A204.1 (cell line): ENCODE results near the gene RABGAP1L.
"Not testable (repeated sequence)": the region's sequence is repeated elsewhere in the genome, so short reads cannot be mapped to it uniquely, and the experiment has no call there.

Experiments used
- FAIRE-seq: peaks from 2 replicates; lab custom pipeline; 2012; peaks lifted over from hg19 to GRCh38; lab: Jason Lieb, UNC

The RABGAP1L gene

DNA sequence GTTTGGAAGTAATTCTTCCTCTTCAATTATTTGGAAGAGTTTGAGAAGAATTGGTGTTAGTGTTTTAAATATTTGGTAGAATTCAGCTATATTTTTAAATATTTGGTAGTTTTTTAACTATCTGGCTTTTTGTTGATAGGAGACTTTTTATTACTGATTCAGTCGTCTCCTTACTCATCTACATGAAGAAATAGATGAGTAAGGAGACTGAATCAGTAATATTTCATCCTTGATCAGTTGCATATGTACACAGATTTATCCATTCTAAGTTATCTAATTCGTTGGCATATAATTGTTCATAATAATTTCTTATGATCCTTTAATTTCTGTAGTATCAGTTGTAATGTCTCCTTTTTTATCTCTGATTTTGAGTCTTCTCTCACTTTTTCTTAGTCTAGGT lies 512.5 kb downstream of the RABGAP1L start:
- FAIRE-seq: no peak

DNA sequence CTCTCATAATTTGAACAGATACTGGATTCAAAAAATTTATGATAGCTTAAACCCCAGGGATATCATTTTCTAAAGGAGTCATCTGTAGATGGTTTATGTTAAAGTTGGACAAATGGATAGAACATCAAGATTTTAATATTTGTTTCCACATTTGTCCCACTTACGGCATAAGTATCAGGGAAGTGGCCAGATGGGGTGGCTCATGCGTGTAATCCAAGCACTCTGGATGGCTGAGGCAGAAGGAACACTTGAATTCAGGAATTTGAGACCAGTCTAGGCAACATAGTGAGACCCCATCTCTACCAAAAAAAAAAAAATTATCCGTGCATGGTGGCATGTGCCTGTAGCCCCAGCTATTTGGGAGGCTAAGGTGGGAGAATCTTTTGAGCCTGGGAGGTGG lies 517.5 kb downstream of the RABGAP1L start:
- FAIRE-seq: no peak

DNA sequence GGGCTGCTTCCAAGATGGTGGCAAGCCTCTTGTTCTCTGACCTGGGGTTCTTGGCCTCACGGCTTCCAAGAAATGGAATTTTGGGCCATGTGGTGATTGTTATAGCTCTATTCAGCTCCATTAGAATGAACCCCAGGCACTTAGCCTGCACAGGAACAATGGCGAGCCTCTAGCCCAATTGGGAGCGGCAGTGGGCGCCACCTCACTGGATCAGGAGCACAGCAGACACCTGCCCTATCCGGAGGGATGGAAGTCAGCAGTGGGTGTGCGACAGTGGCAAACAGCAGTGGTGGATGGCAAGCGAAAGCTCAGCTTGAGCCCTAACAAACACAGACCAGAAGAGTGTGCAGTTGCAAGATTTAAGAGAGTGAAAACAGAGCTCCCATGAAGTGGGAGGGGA lies 519.3 kb downstream of the RABGAP1L start:
- FAIRE-seq: no peak

DNA sequence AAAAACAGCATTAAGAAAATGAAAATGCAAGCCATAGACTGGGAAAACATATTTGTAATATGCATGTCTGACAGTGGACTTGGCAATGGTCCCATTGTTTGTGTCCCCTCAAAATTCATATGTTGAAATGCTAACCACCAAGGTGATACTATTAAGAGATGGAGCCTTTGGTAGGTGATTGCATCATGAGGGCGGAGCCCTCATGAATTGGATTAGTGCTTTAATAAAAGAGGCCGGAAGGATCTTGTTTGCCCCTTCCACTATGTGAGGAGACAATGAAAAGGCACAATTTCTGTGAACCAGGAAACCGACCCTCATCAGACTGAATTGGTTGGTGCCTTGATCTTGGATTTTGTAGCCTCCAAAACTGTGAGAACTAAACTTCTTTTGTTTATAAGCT lies 520.8 kb downstream of the RABGAP1L start:
- FAIRE-seq: no peak

DNA sequence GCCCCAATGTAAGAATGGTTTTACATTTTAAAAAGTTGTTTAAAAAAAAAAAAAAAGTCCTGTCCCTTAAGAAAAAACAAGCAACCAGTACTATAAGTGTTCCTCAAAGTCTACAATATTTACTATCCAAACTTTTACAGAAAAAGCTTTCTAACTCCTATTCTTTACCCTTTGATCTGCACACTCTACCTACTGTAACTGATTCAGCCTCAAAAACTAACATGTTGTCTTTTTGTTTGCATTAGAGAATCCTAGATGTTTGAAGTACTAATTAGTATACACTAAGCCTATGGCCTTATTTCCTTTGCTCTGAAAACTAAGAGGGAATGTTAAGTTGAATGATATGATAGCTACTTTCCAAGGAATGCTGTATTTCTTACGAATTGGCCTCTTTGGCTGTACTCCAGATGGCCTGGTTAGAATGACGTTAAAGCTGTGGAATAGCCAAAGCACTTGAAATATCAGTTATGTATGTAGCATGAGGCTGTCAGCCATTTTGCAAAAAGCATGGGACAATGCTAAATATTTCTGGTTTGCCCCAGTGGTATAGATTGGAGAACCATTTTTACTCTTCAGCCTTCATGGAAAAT lies 523.2 kb downstream of the RABGAP1L start:
- FAIRE-seq: no peak

DNA sequence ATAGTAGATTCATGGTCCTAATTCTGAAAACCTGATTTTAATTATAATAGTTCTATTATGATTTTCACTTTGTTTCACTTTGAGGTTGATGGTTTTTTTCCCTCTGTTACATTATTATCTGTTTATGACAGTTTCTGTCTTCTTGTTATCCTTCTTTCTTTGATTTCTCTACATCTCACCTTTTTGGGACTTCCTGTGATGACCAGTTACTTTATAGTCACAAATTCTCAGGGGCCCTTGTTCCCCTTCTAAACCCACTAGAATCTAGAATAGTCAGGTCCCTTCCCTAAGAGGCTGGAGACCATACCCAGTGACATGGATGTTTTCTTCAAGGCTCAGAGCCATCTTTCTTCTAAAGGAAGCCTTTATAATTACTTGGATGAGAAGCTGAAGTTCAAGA lies 526.9 kb downstream of the RABGAP1L start:
- no peak for FAIRE-seq

DNA sequence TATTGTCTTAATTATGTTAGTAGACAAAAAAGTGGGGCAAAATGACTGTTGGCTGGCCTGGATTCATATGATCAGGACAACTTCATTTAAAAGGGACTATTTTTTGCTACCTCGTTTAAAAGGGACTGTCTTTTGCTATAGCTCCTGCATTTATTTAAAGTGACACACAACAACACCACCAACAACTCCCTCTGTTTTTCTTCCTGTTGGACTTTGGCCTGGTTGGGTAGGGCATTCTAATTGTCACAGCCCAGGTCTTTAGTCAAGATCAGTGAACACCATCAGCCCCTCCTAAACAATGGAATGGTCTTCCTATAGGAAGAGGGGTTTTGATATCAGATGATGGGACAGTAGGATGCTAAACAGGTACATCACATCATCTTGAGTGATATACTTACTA lies 530.2 kb downstream of the RABGAP1L start:
- FAIRE-seq: no peak

DNA sequence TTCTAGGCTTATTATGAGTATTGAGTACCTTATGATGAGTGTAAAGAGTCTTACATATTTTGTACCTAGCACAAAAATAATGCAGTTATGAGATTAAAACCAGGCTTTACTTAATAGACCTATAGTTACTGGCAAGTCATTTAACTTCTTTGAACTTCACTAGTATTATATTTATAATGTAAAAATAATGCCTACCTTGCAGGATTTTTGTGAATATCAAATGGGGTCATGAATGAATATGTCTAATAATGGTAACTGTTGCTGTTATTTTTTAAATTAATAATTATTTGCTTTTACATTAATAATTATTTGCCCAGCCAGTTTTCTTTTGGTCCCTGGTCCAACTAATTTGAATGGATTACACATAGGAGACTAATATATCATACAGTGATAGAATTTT lies 530.9 kb downstream of the RABGAP1L start:
- FAIRE-seq: no peak

DNA sequence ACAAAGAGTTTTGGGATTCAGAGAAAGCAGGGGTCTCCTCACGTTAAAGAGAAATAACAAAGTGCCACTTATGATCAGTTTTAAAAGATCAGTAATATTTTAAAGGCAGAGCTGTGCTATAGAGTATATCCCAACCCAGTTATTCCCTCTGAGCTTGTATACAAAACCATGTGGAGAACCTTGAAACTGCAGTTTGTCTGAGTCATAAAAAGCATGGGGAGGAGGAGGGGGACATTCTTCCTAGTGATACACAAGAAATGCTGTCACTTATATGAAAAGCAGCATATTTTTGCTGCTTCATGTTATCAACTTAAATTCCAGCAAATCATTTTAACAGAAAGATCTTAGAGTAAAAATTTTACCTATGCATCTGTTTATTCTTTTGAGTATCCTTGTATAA lies 533.0 kb downstream of the RABGAP1L start:
- no peak for FAIRE-seq

DNA sequence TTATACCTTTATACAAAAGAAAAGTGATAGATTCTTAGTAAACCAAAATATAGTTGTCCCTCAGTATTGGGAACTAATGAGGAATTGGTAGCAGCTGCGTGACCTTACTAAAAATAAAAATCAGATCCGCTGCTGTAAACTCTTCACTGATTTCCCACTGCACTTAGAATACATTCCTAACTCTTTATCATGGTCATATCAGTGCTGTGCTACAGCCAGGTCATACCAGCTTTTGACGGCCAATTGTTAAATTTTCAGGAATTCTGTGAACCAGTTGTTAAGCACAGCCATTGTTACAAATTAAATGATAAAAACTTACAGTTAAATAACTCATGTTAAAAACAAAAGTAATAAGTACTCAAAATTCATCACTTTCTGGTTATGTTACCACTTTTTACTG lies 533.8 kb downstream of the RABGAP1L start:
- FAIRE-seq: no peak

DNA sequence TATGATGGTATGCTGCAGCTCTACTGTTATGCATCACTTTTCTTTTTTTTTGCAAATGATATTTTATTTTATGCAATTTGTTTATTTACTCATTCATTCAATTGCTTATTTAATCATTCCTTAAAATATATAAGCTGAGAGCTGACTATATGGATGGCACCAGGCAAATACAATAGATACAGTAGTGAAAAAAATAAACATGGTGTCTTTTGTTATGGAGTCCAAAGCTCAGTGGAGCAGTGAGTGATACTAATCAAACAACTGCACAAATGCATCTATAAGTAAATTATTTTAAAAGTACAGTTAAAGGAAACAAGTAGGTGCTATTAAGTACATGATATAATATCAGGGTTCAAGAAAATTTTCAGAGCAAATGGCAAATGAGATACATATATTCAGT lies 534.2 kb downstream of the RABGAP1L start:
- FAIRE-seq: not testable (repeated sequence)

DNA sequence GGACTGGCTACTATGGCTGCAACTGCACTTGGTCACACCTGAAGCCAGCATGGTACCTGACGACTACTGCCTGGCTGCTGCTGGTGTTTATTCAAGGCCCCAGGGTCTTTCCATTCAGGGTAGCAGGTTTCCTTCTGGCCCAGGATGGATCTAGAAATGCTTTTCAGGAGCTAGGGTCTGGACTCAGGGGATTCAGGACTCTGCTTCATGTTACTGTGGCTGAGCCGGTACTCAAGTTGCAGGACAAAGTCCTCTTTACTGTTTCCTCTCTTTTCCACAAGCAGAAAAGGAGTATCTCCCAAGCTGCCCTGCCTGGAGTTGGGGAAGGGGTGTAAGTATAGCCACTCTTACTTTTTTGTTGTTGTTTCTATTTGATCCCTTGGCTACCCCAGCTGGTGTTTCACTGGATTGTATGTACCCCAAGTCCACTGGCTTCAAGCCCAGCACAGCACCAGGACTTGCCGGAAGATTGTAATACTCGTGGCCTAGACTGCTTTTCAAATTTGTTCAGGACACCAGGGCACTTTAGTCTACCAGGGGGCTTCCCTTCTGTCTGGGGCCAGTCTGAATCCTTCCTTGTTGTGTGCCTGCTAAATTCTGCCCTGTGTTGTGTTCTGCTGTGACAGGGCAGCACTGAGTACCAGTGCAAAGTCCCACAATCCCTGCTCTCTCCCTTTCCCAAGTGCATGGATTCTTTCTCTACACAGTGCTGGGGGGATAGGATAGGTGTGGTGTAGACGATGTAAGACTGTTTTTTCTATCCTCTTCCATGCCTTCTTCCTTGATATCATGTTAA lies 536.9 kb downstream of the RABGAP1L start:
- FAIRE-seq: no peak

DNA sequence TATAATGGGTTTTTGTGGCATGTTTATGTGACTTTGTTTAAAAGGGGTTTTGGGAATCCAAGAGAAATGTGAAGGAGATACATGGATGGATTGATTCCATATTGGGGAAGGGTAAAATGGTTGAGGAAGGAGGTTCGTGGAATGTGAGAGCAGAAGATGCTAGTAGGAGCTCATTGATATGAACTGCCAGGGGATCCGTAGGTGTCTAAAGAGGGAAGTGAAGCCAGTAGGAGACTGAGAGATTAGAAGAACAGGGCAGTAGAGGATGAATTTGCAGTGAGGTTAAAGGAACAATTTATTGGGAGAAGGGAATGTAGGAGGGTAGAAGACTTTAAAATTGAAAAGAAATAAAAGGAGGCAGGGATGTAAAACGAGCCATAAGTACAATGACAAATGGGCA lies 541.0 kb downstream of the RABGAP1L start:
- FAIRE-seq: no peak

DNA sequence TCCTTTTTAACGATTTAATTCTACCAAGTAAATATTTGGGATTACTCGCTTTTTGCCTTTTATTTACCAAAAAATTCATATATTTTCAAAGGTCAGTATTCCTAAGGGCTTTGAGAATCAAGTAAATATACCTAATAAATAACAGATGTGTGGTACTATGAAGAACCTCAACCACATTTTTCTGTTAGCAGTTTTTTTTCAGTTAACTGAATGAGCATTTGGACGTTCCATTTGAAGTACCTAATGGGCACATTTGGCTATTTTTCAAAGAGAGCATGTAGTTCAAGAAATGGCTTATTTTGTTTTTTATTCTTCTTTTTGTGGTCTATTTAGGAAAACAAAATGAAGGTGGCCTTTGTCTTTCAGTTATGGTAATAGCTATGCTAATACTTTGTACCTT lies 541.5 kb downstream of the RABGAP1L start:
- FAIRE-seq: no peak

DNA sequence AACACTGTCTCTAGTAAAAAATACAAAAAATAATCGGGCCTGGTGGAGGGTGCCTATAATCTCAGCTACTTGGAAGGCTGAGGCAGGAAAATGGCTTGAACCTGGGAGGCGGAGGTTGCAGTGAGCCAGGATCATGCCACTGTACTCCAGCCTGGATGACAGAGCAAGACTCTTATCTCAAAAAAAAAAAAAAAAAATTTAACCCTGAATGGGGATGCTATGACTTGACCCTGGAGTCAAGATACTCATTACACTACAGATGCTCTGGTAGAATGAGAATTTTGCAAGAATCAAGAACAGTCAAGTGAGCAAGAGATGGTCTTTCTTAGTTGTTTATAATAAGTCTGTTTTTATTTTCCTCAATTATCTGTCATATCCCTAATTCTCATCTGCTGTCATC lies 542.2 kb downstream of the RABGAP1L start:
- no peak for FAIRE-seq

DNA sequence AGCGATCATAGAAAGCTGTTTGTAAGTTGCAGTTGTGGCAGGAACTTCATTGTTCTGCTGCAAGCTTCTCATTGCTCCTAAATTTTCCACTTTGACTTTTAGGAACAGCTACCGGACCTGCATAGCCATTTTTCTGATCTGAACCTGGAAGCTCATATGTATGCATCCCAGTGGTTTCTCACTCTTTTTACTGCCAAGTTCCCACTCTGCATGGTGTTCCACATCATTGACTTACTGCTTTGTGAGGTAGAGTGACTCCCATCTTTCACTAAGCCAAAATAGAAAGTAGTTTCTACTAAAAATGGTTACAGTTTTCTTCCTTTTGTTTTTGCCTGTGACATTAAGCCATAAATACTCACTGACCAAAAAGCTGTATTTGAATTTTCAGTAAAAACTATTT lies 542.7 kb downstream of the RABGAP1L start:
- no peak for FAIRE-seq

DNA sequence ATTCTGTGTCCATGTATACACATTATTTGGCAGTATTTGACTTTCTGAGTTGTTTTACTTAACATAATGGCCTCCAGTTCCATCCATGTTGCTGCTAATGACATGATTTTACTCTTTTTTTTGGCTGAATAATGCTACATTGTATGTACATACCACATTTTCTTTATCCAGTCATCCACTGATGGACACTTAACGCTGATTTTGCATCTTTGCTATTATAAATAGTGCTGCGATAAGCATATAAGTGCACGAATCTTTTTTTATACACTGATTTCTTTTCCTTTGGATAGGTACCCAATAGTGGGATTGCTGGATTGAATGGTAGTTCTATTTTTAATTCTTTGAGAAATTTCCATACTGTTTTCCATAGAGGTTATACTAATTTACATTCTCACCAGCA lies 544.0 kb downstream of the RABGAP1L start:
- no peak for FAIRE-seq

DNA sequence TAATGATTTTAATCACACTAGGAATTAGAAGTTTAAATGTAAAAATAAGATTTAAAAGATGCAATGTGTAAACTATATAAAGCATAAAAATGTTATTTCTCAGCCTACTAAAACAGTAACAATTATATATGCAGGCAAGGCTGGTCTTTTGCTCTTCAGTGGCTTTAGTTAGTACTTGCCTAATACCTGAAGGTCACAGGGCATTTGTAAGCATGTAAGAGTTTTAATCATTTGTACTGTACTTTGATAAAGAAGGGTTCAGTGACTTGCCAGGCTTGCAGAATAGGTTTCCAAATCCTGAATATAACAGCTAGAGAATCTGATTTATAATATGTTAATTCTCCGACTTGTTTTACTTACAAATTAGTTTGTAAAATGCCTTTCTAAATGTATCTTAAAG lies 545.0 kb downstream of the RABGAP1L start:
- no peak for FAIRE-seq

DNA sequence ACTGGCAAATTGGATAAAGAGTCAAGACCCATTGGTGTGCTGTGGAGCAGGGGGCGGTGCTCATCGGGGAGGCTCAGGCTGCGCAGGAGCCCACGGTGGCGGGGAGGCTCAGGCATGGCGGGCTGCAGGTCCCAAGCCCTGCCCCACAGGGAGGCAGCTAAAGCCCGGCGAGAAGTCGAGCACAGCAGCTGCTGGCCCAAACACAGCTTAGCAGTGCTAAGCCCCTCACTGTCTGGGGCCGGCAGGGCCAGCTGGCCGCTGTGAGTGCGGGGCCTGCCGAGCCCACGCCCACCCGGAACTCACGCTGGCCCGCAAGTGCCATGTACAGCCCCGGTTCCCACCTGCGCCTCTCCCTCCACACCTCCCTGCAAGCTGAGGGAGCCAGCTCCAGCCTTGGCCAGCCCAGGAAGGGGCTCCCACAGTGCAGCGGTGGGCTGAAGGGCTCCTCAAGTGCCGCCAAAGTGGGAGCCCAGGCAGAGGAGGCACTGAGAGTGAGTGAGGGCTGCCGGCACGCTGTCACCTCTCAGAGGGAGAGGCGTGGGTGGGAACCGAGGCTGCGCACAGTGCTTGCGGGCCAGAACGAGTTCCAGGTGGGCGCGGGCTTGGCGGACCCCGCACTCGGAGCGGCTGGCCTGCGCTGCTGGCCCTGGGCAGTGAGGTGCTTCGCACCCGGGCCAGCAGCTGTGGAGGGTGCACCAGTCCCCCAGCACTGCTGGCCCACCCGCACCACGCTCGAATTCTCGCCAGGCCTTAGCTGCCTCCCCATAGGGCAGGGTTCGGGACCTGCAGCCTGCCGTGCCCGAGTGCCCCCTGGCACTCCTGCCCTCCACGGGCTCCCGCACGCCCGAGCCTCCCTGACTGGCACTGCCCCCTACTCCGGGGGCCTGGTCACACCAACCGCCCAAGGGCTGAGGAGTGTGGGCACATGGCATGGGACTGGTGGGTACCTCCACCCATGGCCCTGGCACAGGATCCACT lies 551.8 kb downstream of the RABGAP1L start:
- no peak for FAIRE-seq

DNA sequence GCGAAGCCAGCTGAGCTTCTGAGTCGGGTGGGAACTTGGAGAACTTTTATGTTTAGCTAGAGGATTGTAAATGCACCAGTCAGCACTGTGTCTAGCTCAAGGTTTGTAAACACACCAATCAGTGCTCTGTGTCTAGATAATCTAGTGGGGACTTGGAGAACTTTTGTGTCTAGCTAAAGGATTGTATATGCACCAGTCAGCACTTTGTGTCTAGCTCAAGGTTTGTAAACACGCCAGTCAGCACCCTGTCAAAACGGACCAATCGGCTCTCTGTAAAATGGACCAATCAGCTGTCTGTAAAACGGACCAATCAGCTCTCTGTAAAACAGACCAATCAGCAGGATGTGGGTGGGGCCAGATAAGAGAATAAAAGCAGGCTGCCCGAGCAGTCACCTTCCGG lies 552.5 kb downstream of the RABGAP1L start:
- not testable (repeated sequence) for FAIRE-seq

DNA sequence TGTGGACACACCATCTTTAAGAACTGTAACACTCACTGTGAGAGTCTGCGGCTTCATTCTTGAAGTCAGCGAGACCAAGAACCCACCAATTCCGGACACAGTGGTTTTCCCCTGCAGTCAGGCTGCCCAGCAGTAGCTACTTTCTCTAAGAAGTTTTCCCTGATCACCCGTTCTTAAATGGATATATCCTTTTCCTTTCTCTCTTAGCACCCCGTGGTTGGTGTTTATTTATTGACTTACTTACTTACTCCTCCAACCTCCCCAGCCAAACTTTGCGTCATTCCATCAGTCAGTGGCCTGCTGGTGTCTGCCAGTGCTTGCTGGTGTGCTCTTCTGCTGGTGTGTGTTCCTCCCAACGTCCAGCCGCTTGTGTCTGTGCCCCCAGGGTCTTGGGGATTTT lies 553.2 kb downstream of the RABGAP1L start:
- no peak for FAIRE-seq

DNA sequence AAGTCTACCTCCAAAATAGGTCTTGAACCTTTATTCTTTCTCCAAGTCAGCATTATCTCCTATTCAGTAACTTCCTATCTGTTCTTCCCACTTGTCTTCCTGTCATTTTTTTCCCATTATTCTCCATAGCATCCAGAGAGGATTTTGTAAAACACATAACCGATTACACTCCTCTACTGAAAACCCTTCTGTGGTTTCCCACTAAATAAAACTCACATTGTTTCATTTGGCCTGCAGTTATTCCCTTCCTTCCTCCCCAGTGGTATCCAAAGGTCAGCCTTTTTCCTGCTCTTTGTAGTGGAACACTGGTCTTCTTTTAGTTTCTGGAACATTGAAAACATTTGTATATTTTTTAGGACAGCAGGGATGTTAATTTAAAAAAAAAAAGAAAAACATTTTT lies 554.5 kb downstream of the RABGAP1L start:
- FAIRE-seq: no peak

DNA sequence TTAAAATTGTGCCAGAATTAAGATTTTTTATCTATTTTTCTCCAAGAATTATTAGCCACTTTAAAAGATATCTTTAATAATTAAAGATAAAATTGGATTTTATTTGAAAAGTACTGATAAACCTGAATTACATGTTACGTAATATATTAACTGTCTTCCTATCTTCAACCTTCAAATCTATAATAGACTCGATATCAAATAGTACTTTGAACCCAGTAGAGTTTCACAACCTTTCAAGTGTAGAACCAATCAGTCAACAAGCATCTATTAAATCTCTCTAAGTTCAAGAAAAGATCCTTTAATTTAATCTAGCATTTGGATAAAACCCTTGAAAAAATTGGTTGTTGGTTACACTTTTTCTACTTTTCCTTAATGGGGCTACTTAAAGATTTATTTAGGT lies 559.9 kb downstream of the RABGAP1L start:
- peak; percentile 63 for FAIRE-seq
